HCT116 (cell line): ENCODE measurements around the gene LCE7A. TPM values are rescaled to one million over a fixed set of nuclear protein-coding genes. Genes with fewer than 3 reads are reported as not detected.

Experiments
- ATAC-seq: fragments of 200-7000 bp; cut with Tn5 transposase; 2 replicates; pipeline ENCODE4 v1.9.1; 2020; ENCODE audit warnings: mild to moderate bottlenecking, moderate library complexity
- BruUV-seq: library from RNA; stranded (reverse); fragments of 400-500 nt; replicated peaks from 2 replicates; lab custom pipeline; 2021; lab: Mats Ljungman, UMichigan
- CTCF ChIA-PET: fragments of 300-600 bp; sonication (Branson Sonifier 250); formaldehyde crosslinking; loops from one replicate; lab custom pipeline; 2021; ENCODE audit warnings: antibody characterized with exemption; lab: Charles Lee
- POLR2A ChIA-PET: fragments of 300-600, 350-600 bp; sonication (Branson Sonifier 250); formaldehyde crosslinking; loops from one replicate; lab custom pipeline; 2021; ENCODE audit warnings: antibody characterized with exemption; lab: Charles Lee
- RAD21 ChIA-PET, 2 experiments: fragments of 300-600 bp; sonication (Branson Sonifier 250); formaldehyde crosslinking; loops; one replicate each; lab custom pipeline; 2023; ENCODE audit warnings: low total read pairs in 2 of 2; ENCODE audit not compliant: uncharacterized antibody in 2 of 2, unreplicated experiment in 2 of 2, low non-redundant PET in 1 of 2; lab: Charles Lee
- DNase-seq: peaks from one replicate; pipeline ENCODE4 v3.0.0-alpha.2; 2010; ENCODE audit warnings: low read depth, low spot score
- H2AFZ ChIP-seq: fragments of 200-600 bp; shearing (Covaris generic), sonication (generic); 2 replicates; pipeline ENCODE4 v1.6.1; 2017; ENCODE audit warnings: low read depth, mixed run types, mixed read lengths, antibody characterized with exemption, low read length; ENCODE audit not compliant: poor library complexity, severe bottlenecking
- H3K27ac ChIP-seq: 2 replicates; pipeline ENCODE4 v1.5.1; 2012; ENCODE audit warnings: low read depth, low read length
- H3K27me3 ChIP-seq: fragments of 200-600 bp; sonication (generic); 2 replicates; pipeline ENCODE4 v1.6.1; 2016; ENCODE audit warnings: mixed run types, low read length, mixed read lengths; ENCODE audit not compliant: insufficient read depth
- H3K36me3 ChIP-seq, 2 experiments: fragments of 200-500 bp in 1 of 2; fragments of 200-600 bp in 1 of 2; sonication (Bioruptor generic) in 1 of 2; sonication (generic) in 1 of 2; 2 replicates each; pipeline versions ENCODE4 v1.5.1 to v1.6.1; 2014 to 2016; ENCODE audit warnings: low read length in 2 of 2, inconsistent platforms in 1 of 2, mixed read lengths in 1 of 2, mixed run types in 1 of 2; ENCODE audit not compliant: insufficient read depth in 2 of 2, control insufficient read depth in 1 of 2
- H3K4me1 ChIP-seq, 2 experiments: fragments of 200-600 bp in 1 of 2; sonication (generic) in 1 of 2; 2 replicates each; pipeline versions ENCODE4 v1.5.1 to v1.6.1; 2012 to 2017; ENCODE audit warnings: low read length in 2 of 2, inconsistent platforms in 1 of 2, mild to moderate bottlenecking in 1 of 2, mixed read lengths in 1 of 2, mixed run types in 1 of 2, moderate library complexity in 1 of 2; ENCODE audit not compliant: insufficient read depth in 2 of 2, control insufficient read depth in 1 of 2
- H3K4me2 ChIP-seq: fragments of 200-600 bp; sonication (generic); 2 replicates; pipeline ENCODE4 v1.6.1; 2017; ENCODE audit warnings: mixed run types, low read length, mixed read lengths
- H3K4me3 ChIP-seq, 2 experiments: fragments of 200-600 bp in 1 of 2; sonication (generic) in 1 of 2; replicated peaks in 1 of 2; 2 replicates each; pipeline ENCODE4 v1.5.1; 2011 to 2016; ENCODE audit warnings: low read length in 2 of 2, control low read depth in 1 of 2, low read depth in 1 of 2, mild to moderate bottlenecking in 1 of 2, mixed read lengths in 1 of 2, mixed run types in 1 of 2
- H3K79me2 ChIP-seq: fragments of 200-600 bp; sonication (generic); 2 replicates; pipeline ENCODE4 v1.6.1; 2017; ENCODE audit warnings: mild to moderate bottlenecking, mixed run types, low read length, moderate library complexity, mixed read lengths; ENCODE audit not compliant: insufficient read depth
- H3K9ac ChIP-seq: fragments of 200-600 bp; sonication (generic); 2 replicates; pipeline ENCODE4 v1.6.1; 2016; ENCODE audit warnings: low read length, mixed read lengths
- H3K9me2 ChIP-seq: fragments of 200-600 bp; sonication (generic), shearing (Covaris generic); 2 replicates; pipeline ENCODE4 v1.6.1; 2017; ENCODE audit warnings: mixed run types, mild to moderate bottlenecking, moderate library complexity; ENCODE audit not compliant: insufficient read depth
- H3K9me3 ChIP-seq, 2 experiments: fragments of 200-500 bp in 1 of 2; fragments of 200-600 bp in 1 of 2; sonication (Bioruptor generic) in 1 of 2; sonication (generic) in 1 of 2; 2 replicates each; pipeline ENCODE4 v1.6.1; 2014 to 2017; ENCODE audit warnings: low read length in 2 of 2, mixed read lengths in 2 of 2, inconsistent platforms in 1 of 2, low read depth in 1 of 2, mild to moderate bottlenecking in 1 of 2, mixed run types in 1 of 2, moderate library complexity in 1 of 2; ENCODE audit not compliant: control insufficient read depth in 1 of 2, insufficient read depth in 1 of 2
- H4K20me1 ChIP-seq: fragments of 200-600 bp; sonication (generic), shearing (Covaris generic); 2 replicates; pipeline ENCODE4 v1.6.1; 2017; ENCODE audit warnings: mixed run types, mild to moderate bottlenecking, moderate library complexity; ENCODE audit not compliant: insufficient read depth
- CBX3 ChIP-seq: IDR thresholded peaks from 2 replicates; pipeline ENCODE4 v1.6.1; 2012; ENCODE audit warnings: low read depth
- CEBPB ChIP-seq: IDR thresholded peaks from 2 replicates; pipeline ENCODE4 v1.6.1; 2012; ENCODE audit warnings: low read depth
- EGR1 ChIP-seq: IDR thresholded peaks from 2 replicates; pipeline ENCODE4 v1.6.1; 2012; ENCODE audit warnings: low read depth
- EZH2 ChIP-seq: fragments of 200-600 bp; sonication (generic); IDR thresholded peaks from 2 replicates; pipeline ENCODE4 v1.6.1; 2017; ENCODE audit warnings: antibody characterized with exemption, mixed run types
- EZH2phosphoT487 ChIP-seq: fragments of 200-600 bp; IDR thresholded peaks from 2 replicates; pipeline ENCODE4 v1.6.1; 2018; ENCODE audit warnings: antibody characterized with exemption, borderline replicate concordance
- POLR2A ChIP-seq: IDR thresholded peaks from 2 replicates; pipeline ENCODE4 v1.7.0; 2011; ENCODE audit warnings: borderline replicate concordance; ENCODE audit not compliant: insufficient read depth, insufficient read length; ENCODE audit errors: extremely low read depth
- SIN3A ChIP-seq: IDR thresholded peaks from 2 replicates; pipeline ENCODE4 v1.6.1; 2012; ENCODE audit warnings: low read depth
- YY1 ChIP-seq: IDR thresholded peaks from 2 replicates; pipeline ENCODE4 v1.6.1; 2011; ENCODE audit warnings: low read length, low read depth, moderate library complexity, mild to moderate bottlenecking; ENCODE audit not compliant: insufficient replicate concordance; ENCODE audit errors: extremely low read depth
- ZNF274 ChIP-seq: fragments of 200-500 bp; sonication (Bioruptor generic); IDR thresholded peaks from 2 replicates; pipeline ENCODE4 v1.6.1; 2014; ENCODE audit warnings: mild to moderate bottlenecking, low read depth, low read length, inconsistent platforms
- intact Hi-C: fragments of 100-400 bp; cut with micrococcal nuclease; formaldehyde crosslinking; loops from 2 replicates; pipeline ENCODE4 v1.10.0; 2022
- total RNA-seq: library from RNA; stranded (reverse); gene quantifications from one replicate; pipeline ENCODE4 v1.2.1, GENCODE V29; 2021; ENCODE audit not compliant: unreplicated experiment
- TF ChIP-seq, protein P1 (sequence below): IDR thresholded peaks from 2 replicates; pipeline ENCODE4 v1.6.1; 2011; ENCODE audit warnings: mild to moderate bottlenecking, low read length, moderate library complexity; ENCODE audit not compliant: insufficient replicate concordance; ENCODE audit errors: extremely low read depth
- TF ChIP-seq, protein P2 (sequence below): IDR thresholded peaks from 2 replicates; pipeline ENCODE4 v1.6.1; 2012

LCE7A gene
- total RNA-seq, 1 experiment from 2014 or later = not detected

DNA sequence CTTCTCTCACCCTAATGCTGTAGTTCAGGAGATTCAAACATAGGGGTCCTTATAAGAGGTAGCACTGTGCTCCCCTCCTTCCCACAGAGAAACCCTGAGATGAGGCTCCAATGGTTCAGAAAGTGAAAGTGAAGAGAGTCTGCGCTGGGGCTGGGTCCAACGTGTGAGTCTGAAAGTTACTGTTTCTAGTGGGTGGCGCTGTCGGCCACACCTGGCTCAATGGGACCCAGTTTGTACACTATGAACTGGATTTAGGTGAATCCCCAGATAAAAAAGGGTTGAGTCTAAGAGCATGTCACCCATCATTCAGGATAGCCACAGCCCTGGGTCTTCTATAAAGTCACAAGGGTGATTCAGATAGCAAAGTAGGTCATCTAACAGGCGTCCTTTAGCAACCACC is 21.1 kb downstream of the LCE7A start:
- H3K79me2 ChIP-seq = no peaks in the 10 kb centered on the region
- ATAC-seq (no peak), DNase-seq (no peak)
- H3K4me1 ChIP-seq = no peaks in the 10 kb centered on the region
- POLR2A ChIA-PET = no interaction called here
- CTCF ChIA-PET = no interaction called here
- TF ChIP-seq, protein P1, sequence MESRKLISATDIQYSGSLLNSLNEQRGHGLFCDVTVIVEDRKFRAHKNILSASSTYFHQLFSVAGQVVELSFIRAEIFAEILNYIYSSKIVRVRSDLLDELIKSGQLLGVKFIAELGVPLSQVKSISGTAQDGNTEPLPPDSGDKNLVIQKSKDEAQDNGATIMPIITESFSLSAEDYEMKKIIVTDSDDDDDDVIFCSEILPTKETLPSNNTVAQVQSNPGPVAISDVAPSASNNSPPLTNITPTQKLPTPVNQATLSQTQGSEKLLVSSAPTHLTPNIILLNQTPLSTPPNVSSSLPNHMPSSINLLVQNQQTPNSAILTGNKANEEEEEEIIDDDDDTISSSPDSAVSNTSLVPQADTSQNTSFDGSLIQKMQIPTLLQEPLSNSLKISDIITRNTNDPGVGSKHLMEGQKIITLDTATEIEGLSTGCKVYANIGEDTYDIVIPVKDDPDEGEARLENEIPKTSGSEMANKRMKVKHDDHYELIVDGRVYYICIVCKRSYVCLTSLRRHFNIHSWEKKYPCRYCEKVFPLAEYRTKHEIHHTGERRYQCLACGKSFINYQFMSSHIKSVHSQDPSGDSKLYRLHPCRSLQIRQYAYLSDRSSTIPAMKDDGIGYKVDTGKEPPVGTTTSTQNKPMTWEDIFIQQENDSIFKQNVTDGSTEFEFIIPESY = no peak
- TF ChIP-seq, protein P2, sequence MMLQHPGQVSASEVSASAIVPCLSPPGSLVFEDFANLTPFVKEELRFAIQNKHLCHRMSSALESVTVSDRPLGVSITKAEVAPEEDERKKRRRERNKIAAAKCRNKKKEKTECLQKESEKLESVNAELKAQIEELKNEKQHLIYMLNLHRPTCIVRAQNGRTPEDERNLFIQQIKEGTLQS = no peak
- TF ChIP-seq POLR2A = no peak
- TF ChIP-seq EGR1 = no peak
- TF ChIP-seq CBX3 = no peak
- TF ChIP-seq ZNF274 = no peak
- TF ChIP-seq CEBPB = no peak
- TF ChIP-seq EZH2 = no peak
- no peak for TF ChIP-seq SIN3A
- TF ChIP-seq YY1 = no peak
- TF ChIP-seq EZH2phosphoT487 = no peak
- no peaks in the 10 kb centered on the region for H4K20me1 ChIP-seq
- no peaks in the 10 kb centered on the region for H3K36me3 ChIP-seq
- RAD21 ChIA-PET = no interaction called here
- H3K4me3 ChIP-seq = no peak overlapping the region
- no peak overlapping the region for H3K27ac ChIP-seq
- intact Hi-C loops = no loop called here
- no peaks in the 10 kb centered on the region for H3K9me3 ChIP-seq
- no peak overlapping the region for H3K9ac ChIP-seq
- no peak overlapping the region for H2AFZ ChIP-seq
- BruUV-seq = no TSS peak
- peaks cover 12% of the 10 kb centered on the region; the same call in 1 of the 2 replicates for H3K27me3 ChIP-seq
- no peak overlapping the region for H3K4me2 ChIP-seq
- no peaks in the 10 kb centered on the region for H3K9me2 ChIP-seq
